GM18873 (cell line): Measurements from ENCODE around the gene BAZ2A.
"Not testable (repeated sequence)": the region's sequence is repeated elsewhere in the genome, so short reads cannot be mapped to it uniquely, and the experiment has no call there.

Experiments used
- ATAC-seq: cut with Tn5 transposase; IDR thresholded peaks from one replicate; pipeline ENCODE4 v1.9.1; 2021; ENCODE audit warnings: mild to moderate bottlenecking, moderate library complexity, moderate number of reproducible peaks; ENCODE audit not compliant: unreplicated experiment, low FRiP score

BAZ2A gene

DNA sequence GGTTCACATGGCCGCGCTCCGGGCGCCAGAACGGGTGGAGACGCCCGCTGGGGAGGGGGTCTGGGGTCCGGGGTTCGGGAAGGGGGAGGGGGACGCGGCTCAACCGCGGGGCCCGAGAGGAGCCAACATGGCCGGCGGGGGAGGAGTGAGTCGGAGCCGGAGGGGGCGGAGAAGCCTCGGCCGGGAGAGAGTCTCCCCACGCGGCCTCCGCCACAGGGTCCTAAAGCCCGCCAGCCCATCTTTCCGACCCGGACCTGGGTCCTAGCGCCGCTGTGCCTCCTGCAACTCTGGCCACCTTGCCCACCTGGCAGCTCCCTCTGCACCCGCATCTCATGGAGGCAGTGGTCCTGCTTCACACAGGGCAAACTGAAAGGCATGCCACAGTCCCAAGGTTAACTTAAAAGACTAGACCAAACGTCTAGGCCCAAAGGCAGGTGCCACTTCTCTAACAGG, at the start of gene BAZ2A:
Gene BAZ2A, minus strand, starts transcription at position 147 of the 453 bp plus-strand sequence. CDS start 12,796 bp downstream, outside the sequence.
- peak; percentile 42 for ATAC-seq

DNA sequence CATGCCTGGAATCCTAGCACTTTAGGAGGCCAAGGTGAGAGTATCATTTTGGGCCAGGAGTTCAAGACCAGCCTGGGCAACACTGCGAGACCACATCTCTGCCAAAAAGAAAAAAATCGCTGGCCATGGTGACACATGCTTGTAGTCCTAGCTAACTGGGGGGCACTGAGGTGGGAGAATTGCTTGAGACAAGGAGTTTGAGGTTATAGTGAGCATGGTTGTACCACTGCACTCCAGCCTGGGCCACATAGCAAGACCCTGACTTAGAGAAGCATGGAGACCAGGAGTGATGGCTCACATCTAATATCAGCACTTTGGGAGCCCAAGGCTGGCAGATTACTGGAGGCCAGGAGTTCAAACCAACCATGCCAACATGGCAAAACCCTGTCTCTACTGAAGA, 48.7 kb upstream of the BAZ2A start:
- ATAC-seq, result no peak

GRCh38 chr12:56677680-56678079, 47.6 kb upstream of the BAZ2A start:
- ATAC-seq, result peak; percentile 65

GRCh38 chr12:56676851-56677580, 46.9 kb upstream of the BAZ2A start:
- ATAC-seq, result no peak

- no peak for ATAC-seq
These were observed 41.5 kb upstream of the BAZ2A start for GRCh38 chr12:56671608-56672007.

GRCh38 chr12:56670836-56671235, 40.7 kb upstream of the BAZ2A start:
- ATAC-seq, result no peak

DNA sequence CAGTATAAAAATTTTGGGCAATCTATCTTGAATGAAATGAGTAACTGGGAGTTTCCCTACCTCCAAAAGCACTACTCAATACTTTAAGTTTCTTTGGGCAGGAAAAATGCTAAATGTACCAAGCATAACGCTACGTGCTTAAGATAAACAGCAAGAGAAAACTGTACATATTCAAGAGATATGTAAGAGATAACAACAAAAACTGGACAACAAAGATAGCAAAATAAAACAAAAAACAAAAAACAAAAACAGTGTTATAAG, 38.0 kb upstream of the BAZ2A start:
- ATAC-seq, result no peak

DNA sequence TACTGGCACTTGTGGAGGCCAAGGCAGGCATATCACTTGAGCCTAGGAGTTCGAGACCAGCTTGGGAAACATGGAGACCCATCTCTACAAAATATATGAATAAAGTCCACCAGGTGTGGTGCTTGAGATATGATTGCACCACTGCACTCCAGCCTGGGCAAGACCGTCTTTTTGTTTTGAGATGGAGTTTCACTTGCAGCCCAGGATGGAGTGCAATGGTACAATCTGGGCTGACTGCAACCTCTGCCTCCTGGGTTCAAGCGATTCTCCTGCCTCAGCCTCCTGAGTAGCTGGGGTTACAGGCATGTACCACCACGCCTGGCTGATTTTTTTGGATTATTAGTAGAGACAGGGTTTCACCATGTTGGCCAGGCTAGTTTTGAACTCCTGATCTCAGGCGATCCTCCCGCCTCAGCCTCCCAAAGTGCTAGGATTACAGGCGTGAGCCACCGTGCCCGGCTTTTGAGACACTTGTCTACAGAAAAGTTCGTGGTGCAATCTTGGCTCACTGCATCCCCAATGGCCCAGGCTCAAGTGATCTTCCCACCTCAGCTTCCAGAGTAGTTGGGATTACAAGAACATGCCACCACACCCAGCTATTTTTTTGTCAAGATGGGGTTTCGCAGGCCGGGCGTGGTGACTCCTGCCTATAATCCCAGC, 32.0 kb upstream of the BAZ2A start:
- no peak for ATAC-seq

DNA sequence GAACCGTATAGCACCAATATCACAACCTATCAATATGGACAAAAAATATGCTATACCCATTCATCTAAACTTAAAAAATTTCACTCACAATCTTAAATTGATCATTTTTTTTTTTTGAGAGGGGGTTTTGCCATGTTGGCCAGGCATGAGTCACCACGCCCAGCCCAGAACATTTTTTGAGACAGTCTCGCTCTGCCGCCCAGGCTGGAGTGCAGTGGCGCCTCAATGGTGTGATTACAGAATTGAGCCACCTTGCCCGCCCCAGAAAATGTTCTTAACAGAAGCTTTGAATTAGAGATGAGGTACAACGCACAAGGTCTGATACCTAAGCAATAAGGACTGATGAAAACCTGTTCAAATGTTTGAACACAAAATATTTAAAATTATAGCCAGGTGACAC, 31.4 kb upstream of the BAZ2A start:
- ATAC-seq, result no peak

DNA sequence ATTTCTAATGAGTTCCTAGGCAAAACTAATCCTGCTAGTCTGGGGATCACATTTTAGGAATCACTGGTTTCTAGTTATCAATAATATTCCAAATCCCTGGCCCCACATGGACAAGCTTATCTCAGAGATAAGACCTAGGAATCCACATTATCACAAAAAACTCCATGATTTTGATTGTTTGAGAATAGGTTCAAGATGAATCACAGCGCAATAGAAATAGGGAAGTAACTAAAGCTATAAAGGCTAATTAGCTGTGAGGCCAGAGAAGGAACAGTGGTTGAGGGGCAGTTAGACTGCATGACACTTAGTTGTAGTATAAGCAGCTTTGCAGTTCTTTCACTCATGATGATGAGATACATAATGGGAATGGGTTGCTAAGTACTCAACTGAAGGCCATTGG, 28.8 kb upstream of the BAZ2A start:
- ATAC-seq, result no peak

GRCh38 chr12:56657416-56658379, 27.6 kb upstream of the BAZ2A start:
- ATAC-seq, result no peak

GRCh38 chr12:56653781-56654180, 23.7 kb upstream of the BAZ2A start:
- not testable (repeated sequence) for ATAC-seq

DNA sequence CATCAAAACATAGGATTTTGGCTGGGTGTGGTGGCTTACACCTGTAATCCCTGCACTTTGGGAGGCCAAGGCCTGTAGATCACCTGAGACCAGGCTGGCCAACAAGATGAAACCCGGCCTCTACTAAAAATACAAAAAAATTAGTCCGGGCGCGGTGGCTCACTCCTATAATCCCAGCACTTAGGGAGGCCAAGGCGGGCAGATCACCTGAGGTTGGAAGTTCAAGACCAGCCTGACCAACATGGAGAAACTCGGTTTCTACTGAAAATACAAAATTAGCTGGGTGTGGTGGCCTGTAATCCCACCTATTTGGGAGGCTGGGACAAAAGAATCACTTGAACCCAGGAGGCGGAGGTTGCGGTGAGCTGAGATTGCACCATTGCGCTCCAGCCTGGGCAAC, 17.9 kb upstream of the BAZ2A start:
- ATAC-seq, result not testable (repeated sequence)

DNA sequence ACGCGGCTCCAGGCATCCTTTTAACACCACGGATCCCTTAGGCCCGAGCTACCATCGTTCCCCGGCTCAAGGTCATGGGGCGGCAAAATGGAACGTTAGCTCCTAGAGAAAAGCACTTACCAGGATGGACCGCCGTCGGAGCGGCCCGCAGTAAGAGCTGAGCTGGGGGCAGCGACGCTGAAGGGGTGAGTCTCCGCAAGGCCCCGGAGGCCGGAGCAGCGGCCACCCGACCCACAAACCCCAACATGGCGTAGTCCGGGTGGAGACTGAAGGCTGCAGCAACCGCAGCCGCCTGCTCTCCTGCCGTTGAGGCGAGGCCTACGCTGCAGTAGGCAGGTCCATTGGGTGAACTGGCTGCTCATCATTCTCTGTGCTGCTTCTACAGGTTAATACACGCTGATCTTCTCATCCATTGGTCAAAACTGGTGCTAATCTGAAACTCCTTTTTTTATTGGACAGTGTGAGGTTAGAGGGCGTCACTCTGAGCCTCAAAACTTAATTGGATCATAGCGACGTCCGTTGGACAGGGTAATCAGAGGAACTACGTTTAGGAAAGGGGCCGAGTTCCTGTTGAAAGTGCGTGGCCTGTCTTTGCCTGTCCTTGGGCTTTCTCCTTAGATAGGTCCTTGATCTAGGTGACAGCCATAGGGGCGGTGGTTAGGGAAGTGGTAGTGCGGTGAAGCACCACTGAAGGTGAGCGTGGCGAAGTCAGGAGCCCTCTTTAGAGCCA, 15.8 kb upstream of the BAZ2A start, which contains the start of gene ATP5F1B:
Gene ATP5F1B, minus strand, starts transcription at position 268 of the 730 bp plus-strand sequence. Its CDS starts 21 bp downstream, at position 247.
- peak; percentile 99 for ATAC-seq

- ATAC-seq, result no peak
These were observed 15.1 kb upstream of the BAZ2A start for GRCh38 chr12:56645201-56645716.

DNA sequence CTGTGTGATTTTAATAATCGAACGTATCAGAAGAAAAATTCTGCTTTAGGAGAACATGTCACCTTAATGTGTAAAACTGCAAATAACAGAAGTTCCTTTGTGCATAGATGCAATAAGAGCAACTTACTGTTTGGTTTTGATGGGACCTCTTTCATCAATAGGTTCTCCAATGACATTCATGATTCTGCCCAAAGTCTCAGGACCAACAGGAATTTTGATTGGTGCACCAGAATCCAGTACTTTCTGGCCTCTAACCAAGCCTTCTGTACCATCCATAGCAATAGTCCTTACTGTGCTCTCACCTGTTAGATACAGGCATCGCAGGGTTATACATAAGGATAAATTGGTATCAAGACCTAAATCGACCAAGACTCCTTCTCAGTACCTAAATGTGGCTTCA, 14.5 kb upstream of the BAZ2A start:
- ATAC-seq, result no peak

- ATAC-seq, result no peak
These were observed 11.1 kb upstream of the BAZ2A start for GRCh38 chr12:56641219-56641618.

- no peak for ATAC-seq
These were observed 7.5 kb upstream of the BAZ2A start for GRCh38 chr12:56637621-56638020.

DNA sequence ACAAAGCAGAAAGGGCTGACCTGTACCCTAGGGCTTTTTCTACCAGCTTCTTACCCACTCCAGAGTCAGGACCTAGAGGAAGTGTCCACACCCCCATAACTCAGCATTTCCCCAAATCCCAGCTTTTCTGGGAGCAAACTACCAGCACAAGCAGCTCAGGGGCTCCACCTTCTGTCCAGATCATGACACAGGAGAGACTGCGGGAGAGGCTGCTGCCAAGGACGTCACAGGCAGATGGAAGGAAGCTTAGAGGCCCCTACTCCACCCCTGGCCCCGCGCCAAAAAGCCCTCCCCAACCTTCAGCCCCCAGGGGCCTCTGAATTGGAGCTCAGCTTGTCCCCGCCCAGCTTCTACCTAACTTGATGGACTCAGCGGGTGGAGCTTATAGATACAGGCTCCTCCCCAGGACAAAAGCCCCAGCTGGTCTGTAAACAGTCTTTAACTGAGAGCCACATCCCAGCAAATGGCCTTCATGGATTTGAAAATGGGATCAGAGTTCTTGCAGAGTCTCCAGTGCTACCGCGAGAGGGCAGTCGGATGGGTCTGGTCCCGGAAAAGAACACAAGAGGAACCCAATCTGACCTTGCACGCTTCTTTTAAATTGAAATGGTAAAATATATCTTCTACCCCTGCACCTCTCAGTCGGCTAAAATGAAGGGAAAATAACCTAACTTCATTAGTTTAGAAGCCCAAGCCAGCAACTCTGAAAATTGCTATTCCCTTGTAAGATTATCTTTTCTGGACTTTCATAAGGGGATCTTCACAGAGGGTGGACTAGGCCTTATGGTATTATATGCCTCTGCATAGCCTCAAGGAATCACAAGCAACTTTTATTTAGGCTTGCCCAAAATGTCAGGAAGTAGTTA, 6.8 kb upstream of the BAZ2A start:
- ATAC-seq, result peak; percentile 59
